H9 (cell line): Measurements from ENCODE around the gene CTNNA3. TPM values are rescaled to one million over a fixed set of nuclear protein-coding genes. Genes with fewer than 3 reads are reported as not detected.

Experiments
- DNase-seq: peaks from one replicate; pipeline ENCODE4 v3.0.0-alpha.2; 2017
- H2AFZ ChIP-seq: one replicate; pipeline ENCODE4 v1.6.1; 2013; ENCODE audit warnings: mild to moderate bottlenecking, low read length, control low read depth, moderate library complexity
- H2AK5ac ChIP-seq: 2 replicates; pipeline ENCODE4 v1.6.1; 2013; ENCODE audit warnings: low read length, control low read depth, mixed read lengths; ENCODE audit not compliant: insufficient read length
- H2BK120ac ChIP-seq: one replicate; pipeline ENCODE4 v1.6.1; 2013; ENCODE audit warnings: low read depth, mild to moderate bottlenecking, low read length, control low read depth, inconsistent platforms; ENCODE audit not compliant: poor library complexity, severe bottlenecking
- H2BK12ac ChIP-seq: 2 replicates; pipeline ENCODE4 v1.6.1; 2013; ENCODE audit warnings: low read length, control low read depth, mixed read lengths, low read depth; ENCODE audit not compliant: insufficient read length
- H2BK15ac ChIP-seq: 2 replicates; pipeline ENCODE4 v1.6.1; 2013; ENCODE audit warnings: low read depth, low read length, control low read depth
- H2BK20ac ChIP-seq: one replicate; pipeline ENCODE4 v1.6.1; 2013; ENCODE audit warnings: low read depth, mild to moderate bottlenecking, low read length, control low read depth, inconsistent platforms; ENCODE audit not compliant: poor library complexity, severe bottlenecking
- H2BK5ac ChIP-seq: 2 replicates; pipeline ENCODE4 v1.6.1; 2013; ENCODE audit warnings: low read length, control low read depth, mixed read lengths; ENCODE audit not compliant: insufficient read length
- H3K14ac ChIP-seq: 2 replicates; pipeline ENCODE4 v1.6.1; 2013; ENCODE audit warnings: low read length, control low read depth; ENCODE audit not compliant: insufficient read depth
- H3K18ac ChIP-seq: 2 replicates; pipeline ENCODE4 v1.6.1; 2013; ENCODE audit warnings: low read depth, mild to moderate bottlenecking, mixed read lengths, low read length, control low read depth; ENCODE audit not compliant: insufficient read length
- H3K23ac ChIP-seq: 2 replicates; pipeline ENCODE4 v1.6.1; 2013; ENCODE audit warnings: low read length, control low read depth, mixed read lengths, low read depth; ENCODE audit not compliant: insufficient read length
- H3K23me2 ChIP-seq: 2 replicates; pipeline ENCODE4 v1.6.1; 2013; ENCODE audit warnings: low read depth, mild to moderate bottlenecking, mixed read lengths, low read length, control low read depth; ENCODE audit not compliant: insufficient read length, poor library complexity, severe bottlenecking
- H3K27ac ChIP-seq: 2 replicates; pipeline ENCODE4 v1.5.1; 2013; ENCODE audit warnings: low read length, control low read depth, mixed read lengths, low read depth; ENCODE audit not compliant: insufficient read length
- H3K27me3 ChIP-seq: 2 replicates; pipeline ENCODE4 v1.6.1; 2013; ENCODE audit warnings: low read length, control low read depth, inconsistent platforms; ENCODE audit not compliant: insufficient read depth
- H3K4ac ChIP-seq: 2 replicates; pipeline ENCODE4 v1.6.1; 2013; ENCODE audit warnings: low read depth, mild to moderate bottlenecking, control low read depth, inconsistent platforms, low read length, moderate library complexity
- H3K4me1 ChIP-seq: 2 replicates; pipeline ENCODE4 v1.6.1; 2013; ENCODE audit warnings: low read length, control low read depth, inconsistent platforms; ENCODE audit not compliant: insufficient read depth
- H3K4me2 ChIP-seq: 2 replicates; pipeline ENCODE4 v1.6.1; 2013; ENCODE audit warnings: low read length, control low read depth, mixed read lengths; ENCODE audit not compliant: insufficient read length, insufficient read depth
- H3K56ac ChIP-seq: 2 replicates; pipeline ENCODE4 v1.6.1; 2013; ENCODE audit warnings: low read depth, mild to moderate bottlenecking, mixed read lengths, low read length, control low read depth; ENCODE audit not compliant: insufficient read length
- H3K79me1 ChIP-seq: 2 replicates; pipeline ENCODE4 v1.6.1; 2013; ENCODE audit warnings: low read depth, mild to moderate bottlenecking, moderate library complexity, low read length, control low read depth, inconsistent platforms; ENCODE audit not compliant: insufficient read depth, poor library complexity, severe bottlenecking
- H3K79me2 ChIP-seq: 2 replicates; pipeline ENCODE4 v1.6.1; 2013; ENCODE audit warnings: low read length, control low read depth, inconsistent platforms; ENCODE audit not compliant: insufficient read depth
- H3K9ac ChIP-seq: 2 replicates; pipeline ENCODE4 v1.6.1; 2013; ENCODE audit warnings: low read length, control low read depth, mixed read lengths; ENCODE audit not compliant: insufficient read length; ENCODE audit errors: extremely low read depth
- H3K9me3 ChIP-seq: one replicate; pipeline ENCODE4 v1.6.1; 2013; ENCODE audit warnings: low read depth, low read length, inconsistent platforms; ENCODE audit not compliant: control insufficient read depth
- H3T11ph ChIP-seq: one replicate; pipeline ENCODE4 v1.6.1; 2013; ENCODE audit warnings: mild to moderate bottlenecking, low read length, control low read depth, inconsistent platforms
- H4K20me1 ChIP-seq: one replicate; pipeline ENCODE4 v1.6.1; 2013; ENCODE audit not compliant: control insufficient read depth, insufficient read length, insufficient read depth
- H4K5ac ChIP-seq: 2 replicates; pipeline ENCODE4 v1.6.1; 2013; ENCODE audit warnings: low read depth, mild to moderate bottlenecking, mixed read lengths, low read length, control low read depth; ENCODE audit not compliant: insufficient read length
- H4K8ac ChIP-seq: replicated peaks from 2 replicates; pipeline ENCODE4 v1.6.1; 2013; ENCODE audit warnings: low read length, control low read depth, mixed read lengths, low read depth; ENCODE audit not compliant: insufficient read length
- H4K91ac ChIP-seq: 2 replicates; pipeline ENCODE4 v1.6.1; 2013; ENCODE audit warnings: low read depth, mild to moderate bottlenecking, moderate library complexity, mixed read lengths, low read length, control low read depth; ENCODE audit not compliant: insufficient read length
- H3K27ac Mint-ChIP-seq, 3 experiments: 2 replicates in 2 of 3; 3 replicates in 1 of 3; pipeline ENCODE4 v1.8.0; 2020 to 2021; ENCODE audit warnings: mixed read lengths in 3 of 3, mild to moderate bottlenecking in 1 of 3, moderate library complexity in 1 of 3
- H3K27me3 Mint-ChIP-seq: 2 replicates; pipeline ENCODE4 v1.8.0; 2021; ENCODE audit warnings: low read depth, mild to moderate bottlenecking, moderate library complexity, mixed read lengths
- H3K36me3 Mint-ChIP-seq, 3 experiments: 2 replicates in 2 of 3; 3 replicates in 1 of 3; pipeline ENCODE4 v1.8.0; 2020 to 2021; ENCODE audit warnings: low read depth in 3 of 3, mixed read lengths in 3 of 3; ENCODE audit not compliant: insufficient read depth in 1 of 3
- H3K4me1 Mint-ChIP-seq, 2 experiments: 2 replicates each; pipeline ENCODE4 v1.8.0; 2020; ENCODE audit warnings: mixed read lengths in 2 of 2
- H3K4me3 Mint-ChIP-seq, 2 experiments: 2 replicates in 1 of 2; 3 replicates in 1 of 2; pipeline ENCODE4 v1.8.0; 2020 to 2021; ENCODE audit warnings: mild to moderate bottlenecking in 2 of 2, mixed read lengths in 2 of 2, moderate library complexity in 1 of 2
- H3K9me3 Mint-ChIP-seq, 2 experiments: 2 replicates in 1 of 2; 3 replicates in 1 of 2; pipeline ENCODE4 v1.8.0; 2020; ENCODE audit warnings: mild to moderate bottlenecking in 2 of 2, mixed read lengths in 2 of 2, moderate library complexity in 1 of 2
- CTCF ChIP-seq: fragments of 200-600 bp; sonication (generic); conservative IDR thresholded peaks from 3 replicates; pipeline ENCODE4 v1.8.0; 2021; ENCODE audit warnings: antibody characterized with exemption, mild to moderate bottlenecking
- WGBS: extraction: QIAGEN DNeasy Blood & Tissue Kit; methylation state at CpG from one replicate; pipeline ENCODE4 v1.1.7; 2013; ENCODE audit warnings: missing lambda C conversion rate, low lambda C conversion rate, mixed read lengths; ENCODE audit not compliant: insufficient read length; ENCODE audit errors: extremely low coverage; 5-methylcytosine and 5-hydroxymethylcytosine counted together
- total RNA-seq: library from RNA; stranded (reverse); gene quantifications from 2 replicates; pipeline ENCODE4 v1.2.1, GENCODE V29; 2021

Gene CTNNA3
- total RNA-seq, 1 experiment from 2014 or later: 3.3 TPM

GRCh38 chr10:67239864-67240497 is 456.0 kb downstream of the CTNNA3 start:
- Histone ChIP-seq H3K9ac (peak overlapping the region; percentile 14), H2BK12ac (no peak overlapping the region), H3K27ac (no peak overlapping the region), H2AFZ (no peak overlapping the region), H2BK120ac (no peak overlapping the region), H4K20me1 (no peaks in the 10 kb centered on the region), H3T11ph (no peak overlapping the region), H3K4ac (no peak overlapping the region), H2AK5ac (no peak overlapping the region), H3K4me2 (no peak overlapping the region), H3K79me2 (no peaks in the 10 kb centered on the region), H3K18ac (no peak overlapping the region), H4K91ac (no peak overlapping the region), H2BK20ac (no peak overlapping the region), H3K14ac (no peak overlapping the region), H3K23me2 (no peaks in the 10 kb centered on the region), H3K23ac (no peak overlapping the region), H3K27me3 (no peaks in the 10 kb centered on the region), H3K79me1 (no peaks in the 10 kb centered on the region), H3K56ac (no peak overlapping the region), H2BK5ac (no peak overlapping the region), H2BK15ac (no peak overlapping the region), H4K5ac (no peak overlapping the region), H4K8ac (no peak overlapping the region), H3K9me3 (no peaks in the 10 kb centered on the region), H3K4me1 (no peaks in the 10 kb centered on the region; the same call in 1 of the 2 replicates)
- no peaks in the 10 kb centered on the region for H3K36me3 Mint-ChIP-seq
- peaks cover 10 to 18% of the 10 kb centered on the region in 2 experiments for H3K4me1 Mint-ChIP-seq
- TF ChIP-seq CTCF: no peak
- no peaks in the 10 kb centered on the region for H3K27me3 Mint-ChIP-seq
- no peak for DNase-seq
- no peak overlapping the region for H3K27ac Mint-ChIP-seq
- WGBS: no CpG with 5 or more reads among the region's 2 CpGs
- H3K9me3 Mint-ChIP-seq: no peaks in the 10 kb centered on the region
- H3K4me3 Mint-ChIP-seq: no peak overlapping the region
